Karpas-422 (cell line): ENCODE data around the gene PCDHGA1. TPM values are rescaled to one million over a fixed set of nuclear protein-coding genes. Genes with fewer than 3 reads are reported as not detected.

ENCODE experiments used
- DNase-seq: peaks from one replicate; pipeline ENCODE4 v3.0.0-alpha.2; 2015
- H2AFZ ChIP-seq: fragments of 200-600 bp; sonication (generic); 2 replicates; pipeline ENCODE4 v1.6.1; 2014; ENCODE audit warnings: antibody characterized with exemption, low read length, mixed read lengths
- H3K27ac ChIP-seq: fragments of 200-600 bp; sonication (generic); 2 replicates; pipeline ENCODE4 v1.5.1; 2014; ENCODE audit warnings: mild to moderate bottlenecking, low read length, moderate library complexity
- H3K27me3 ChIP-seq: fragments of 200-600 bp; sonication (generic); 2 replicates; pipeline ENCODE4 v1.6.1; 2014; ENCODE audit warnings: low read length, mixed read lengths
- H3K36me3 ChIP-seq: fragments of 200-600 bp; sonication (generic); 2 replicates; pipeline ENCODE4 v1.6.1; 2014; ENCODE audit warnings: low read length, mixed read lengths; ENCODE audit not compliant: insufficient read depth
- H3K4me1 ChIP-seq: fragments of 200-600 bp; sonication (generic); 2 replicates; pipeline ENCODE4 v1.6.1; 2014; ENCODE audit warnings: mild to moderate bottlenecking, low read length, mixed read lengths
- H3K4me2 ChIP-seq: fragments of 200-600 bp; sonication (generic); 2 replicates; pipeline ENCODE4 v1.6.1; 2014; ENCODE audit warnings: low read length, low read depth, mild to moderate bottlenecking; ENCODE audit not compliant: poor library complexity, severe bottlenecking
- H3K4me3 ChIP-seq: fragments of 200-600 bp; sonication (generic); 2 replicates; pipeline ENCODE4 v1.5.1; 2014; ENCODE audit warnings: mild to moderate bottlenecking, antibody characterized with exemption, low read length, mixed read lengths
- H3K79me2 ChIP-seq: fragments of 200-600 bp; sonication (generic); 2 replicates; pipeline ENCODE4 v1.6.1; 2014; ENCODE audit warnings: mild to moderate bottlenecking, low read length, mixed read lengths
- H3K9ac ChIP-seq: fragments of 200-600 bp; sonication (generic); 2 replicates; pipeline ENCODE4 v1.6.0; 2014; ENCODE audit warnings: low read length
- H3K9me2 ChIP-seq: fragments of 200-600 bp; sonication (generic), shearing (Covaris generic); replicated peaks from 2 replicates; pipeline ENCODE4 v1.6.0; 2014; ENCODE audit warnings: mild to moderate bottlenecking, low read length, moderate library complexity; ENCODE audit not compliant: insufficient read depth
- H3K9me3 ChIP-seq: fragments of 300-700, 200-600 bp; sonication (generic); 2 replicates; pipeline ENCODE4 v1.6.1; 2014; ENCODE audit warnings: low read length, mixed read lengths
- H4K20me1 ChIP-seq: fragments of 200-600 bp; sonication (generic); 2 replicates; pipeline ENCODE4 v1.6.1; 2014; ENCODE audit warnings: mild to moderate bottlenecking, antibody characterized with exemption, low read length, low read depth; ENCODE audit not compliant: insufficient read depth
- total RNA-seq: library from RNA; depleted of rRNA; stranded (reverse); fragments of >200 nt; shearing (Covaris generic); gene quantifications from 2 replicates; pipeline ENCODE4 v1.2.3, GENCODE V29; 2014; ENCODE audit warnings: low replicate concordance

The PCDHGA1 gene
- total RNA-seq, 1 experiment from 2014 or later: 0.48 TPM

DNA sequence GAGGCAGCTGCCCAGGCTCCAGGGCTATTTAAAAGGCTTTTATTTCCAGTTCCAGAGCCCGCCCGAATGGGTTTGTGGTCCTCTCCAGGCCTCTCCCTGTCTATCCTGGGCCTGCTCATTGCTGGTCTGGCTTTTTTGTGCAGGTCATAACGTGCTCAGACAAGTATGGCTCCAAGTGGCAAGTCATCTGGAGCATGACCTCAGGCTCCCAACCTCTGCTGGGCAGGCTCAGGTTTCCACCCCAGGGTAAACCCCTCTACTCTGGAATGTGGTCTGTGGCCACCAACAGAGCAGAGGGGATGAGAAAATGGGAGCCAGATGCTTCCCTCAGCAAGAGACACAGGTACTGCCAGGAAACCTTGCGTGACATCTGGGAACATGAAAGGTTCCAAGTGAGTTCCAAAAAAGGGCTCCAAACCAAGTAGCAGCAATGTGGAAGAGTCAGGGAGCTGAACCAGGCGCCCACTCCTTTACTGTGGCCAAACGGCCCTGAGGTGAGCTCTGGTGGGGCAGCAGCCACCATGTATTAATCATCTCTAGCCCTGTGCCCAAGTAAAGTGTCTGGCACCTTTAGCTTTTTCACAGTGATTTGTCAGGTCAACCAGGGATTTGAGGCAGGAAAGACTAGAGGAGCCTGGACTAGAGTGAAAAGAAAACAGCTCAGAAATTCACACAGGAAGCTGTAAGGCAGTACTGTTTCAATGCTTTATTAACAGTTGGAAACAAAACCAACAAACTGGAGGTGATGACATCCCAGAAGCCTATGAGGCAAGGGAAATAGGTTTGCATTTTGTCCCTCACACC, 184.2 kb downstream of the PCDHGA1 start:
- Histone ChIP-seq H3K27me3 (no peaks in the 10 kb centered on the region), H3K9me3 (no peaks in the 10 kb centered on the region), H4K20me1 (no peaks in the 10 kb centered on the region), H3K79me2 (no peaks in the 10 kb centered on the region), H3K9ac (peak overlapping the region; percentile 87), H3K27ac (peak overlapping the region; percentile 100), H3K9me2 (no peaks in the 10 kb centered on the region), H3K4me3 (peak overlapping the region; percentile 44; the same call in 1 of the 2 replicates), H3K36me3 (peaks cover 23% of the 10 kb centered on the region), H2AFZ (no peak overlapping the region), H3K4me1 (peaks cover 100% of the 10 kb centered on the region), H3K4me2 (peak overlapping the region; percentile 59)
- no peak for DNase-seq

GRCh38 chr5:141515141-141515540, 184.8 kb downstream of the PCDHGA1 start:
- H3K27ac ChIP-seq: peak overlapping the region; percentile 100
- no peaks in the 10 kb centered on the region for H3K27me3 ChIP-seq
- no peaks in the 10 kb centered on the region for H4K20me1 ChIP-seq
- H3K4me2 ChIP-seq: peak overlapping the region; percentile 59
- no peaks in the 10 kb centered on the region for H3K9me3 ChIP-seq
- H2AFZ ChIP-seq: no peak overlapping the region
- H3K4me3 ChIP-seq: peak overlapping the region; percentile 19; the same call in 1 of the 2 replicates
- no peaks in the 10 kb centered on the region for H3K79me2 ChIP-seq
- H3K9me2 ChIP-seq: no peaks in the 10 kb centered on the region
- peaks cover 100% of the 10 kb centered on the region for H3K4me1 ChIP-seq
- DNase-seq: peak; percentile 85
- peak overlapping the region; percentile 87 for H3K9ac ChIP-seq
- H3K36me3 ChIP-seq: peaks cover 28% of the 10 kb centered on the region

DNA sequence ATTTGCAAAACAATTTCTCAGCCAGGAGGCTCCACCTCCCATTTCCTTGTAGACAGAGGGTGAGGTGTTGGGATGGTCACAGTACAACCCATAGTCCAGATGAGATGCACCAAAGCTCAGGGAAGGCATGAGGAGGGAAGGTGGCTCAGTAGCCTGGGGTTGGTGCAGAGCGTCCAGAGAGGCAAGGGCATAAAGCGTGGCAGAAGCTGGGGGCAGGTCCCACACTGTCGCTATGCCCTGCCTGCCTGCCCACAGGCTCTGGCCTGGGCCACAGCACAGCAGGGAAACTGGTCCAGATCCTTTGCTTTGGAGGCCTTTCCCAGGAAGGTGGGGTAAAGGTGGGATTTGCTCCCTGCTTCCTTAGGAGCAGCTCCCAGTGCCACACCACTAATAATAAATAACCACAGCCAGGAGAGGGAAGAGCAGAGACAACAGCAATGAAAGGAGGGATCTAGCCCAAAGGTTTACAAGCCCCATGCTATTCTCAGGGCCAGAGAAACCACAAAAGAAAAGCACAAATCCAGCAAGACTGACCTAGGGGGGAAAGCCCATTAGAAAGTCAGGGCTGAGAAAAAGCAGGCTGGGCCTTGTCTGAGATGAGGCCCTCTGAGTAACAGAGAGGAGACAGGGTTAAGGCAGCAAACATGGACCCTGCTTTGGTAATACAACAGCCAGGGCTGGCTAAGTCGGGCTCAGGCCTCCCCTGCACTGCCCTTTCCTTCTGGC, 185.8 kb downstream of the PCDHGA1 start:
- Histone ChIP-seq H3K4me2 (peak overlapping the region; percentile 59), H3K9ac (peak overlapping the region; percentile 87), H3K4me3 (peak overlapping the region; percentile 19; the same call in 1 of the 2 replicates), H3K27ac (peak overlapping the region; percentile 100), H3K4me1 (peaks cover 99% of the 10 kb centered on the region), H3K9me2 (no peaks in the 10 kb centered on the region), H3K27me3 (no peaks in the 10 kb centered on the region), H3K36me3 (peaks cover 31% of the 10 kb centered on the region; the same call in 1 of the 2 replicates), H3K79me2 (no peaks in the 10 kb centered on the region), H4K20me1 (no peaks in the 10 kb centered on the region), H2AFZ (no peak overlapping the region), H3K9me3 (no peaks in the 10 kb centered on the region)
- DNase-seq: no peak

- no peaks in the 10 kb centered on the region for H3K27me3 ChIP-seq
- H3K4me2 ChIP-seq: peak overlapping the region; percentile 59
- peaks cover 99% of the 10 kb centered on the region for H3K4me1 ChIP-seq
- peak overlapping the region; percentile 87 for H3K9ac ChIP-seq
- H2AFZ ChIP-seq: no peak overlapping the region
- no peaks in the 10 kb centered on the region for H3K79me2 ChIP-seq
- H4K20me1 ChIP-seq: no peaks in the 10 kb centered on the region
- H3K9me2 ChIP-seq: no peaks in the 10 kb centered on the region
- H3K4me3 ChIP-seq: peak overlapping the region; percentile 19; the same call in 1 of the 2 replicates
- H3K36me3 ChIP-seq: peaks cover 34% of the 10 kb centered on the region
- H3K9me3 ChIP-seq: no peaks in the 10 kb centered on the region
- DNase-seq: no peak
- peak overlapping the region; percentile 100 for H3K27ac ChIP-seq
Observed at GRCh38 chr5:141516672-141517025, 186.3 kb downstream of the PCDHGA1 start.

DNA sequence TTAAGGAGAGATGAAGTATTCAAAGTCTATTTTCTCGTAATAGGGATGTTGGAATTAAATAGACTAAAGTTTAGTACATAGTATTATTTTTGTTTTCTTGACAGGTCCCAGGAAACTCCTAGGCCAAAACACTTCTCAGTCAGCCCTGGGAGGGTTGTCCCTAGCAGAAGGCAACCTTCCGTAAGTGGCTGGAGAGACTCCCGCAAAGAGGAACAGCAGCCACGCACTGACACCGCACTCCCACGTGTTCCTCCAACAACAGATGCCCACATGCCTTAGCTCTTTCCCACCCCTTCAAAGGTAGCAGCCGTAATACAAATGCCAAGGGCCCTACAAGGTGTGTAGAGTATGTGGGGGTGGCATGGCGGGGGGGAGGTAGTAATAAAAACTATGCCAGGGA, 187.0 kb downstream of the PCDHGA1 start:
- DNase-seq: no peak
- Histone ChIP-seq H3K4me2 (no peak overlapping the region), H4K20me1 (no peaks in the 10 kb centered on the region), H3K9me3 (no peaks in the 10 kb centered on the region), H2AFZ (no peak overlapping the region), H3K4me3 (no peak overlapping the region), H3K4me1 (peaks cover 99% of the 10 kb centered on the region), H3K9me2 (no peaks in the 10 kb centered on the region), H3K9ac (peak overlapping the region; percentile 87), H3K27ac (peak overlapping the region; percentile 100), H3K36me3 (peaks cover 36% of the 10 kb centered on the region), H3K27me3 (no peaks in the 10 kb centered on the region), H3K79me2 (no peaks in the 10 kb centered on the region)

DNA sequence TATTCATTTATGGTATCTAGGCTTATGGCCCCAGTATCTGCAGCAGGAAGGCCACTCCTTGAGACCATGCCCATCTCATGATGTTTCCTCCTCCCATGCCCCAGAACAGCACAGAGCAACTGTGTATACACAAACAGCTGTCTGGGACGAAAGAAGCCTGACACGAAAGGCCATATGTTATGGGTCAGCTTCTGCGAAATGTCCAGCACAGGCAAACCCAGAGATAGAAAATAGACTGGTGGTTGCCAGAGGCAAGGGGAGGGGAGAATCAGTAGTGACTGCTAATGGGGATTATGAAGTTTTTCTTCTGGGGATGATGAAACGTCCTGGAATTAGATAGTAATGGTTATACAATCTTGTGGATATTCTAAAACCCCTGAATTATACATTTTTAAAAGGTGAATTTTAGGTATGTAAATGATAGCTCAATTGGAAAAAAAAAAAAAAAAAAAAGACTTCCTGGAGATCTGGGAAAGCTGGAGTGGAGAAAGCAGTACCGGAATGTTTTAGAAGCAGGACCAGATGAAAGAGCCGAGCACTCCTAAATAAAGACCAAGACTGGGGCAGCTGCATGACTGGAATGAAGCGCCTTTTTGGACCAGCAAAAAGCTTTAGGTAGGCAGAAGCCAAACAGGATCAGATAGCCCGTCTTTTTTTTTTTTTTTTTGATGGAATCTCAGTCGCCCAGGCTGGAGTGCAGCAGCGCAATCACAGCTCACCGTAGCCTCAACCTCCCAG, 187.7 kb downstream of the PCDHGA1 start:
- DNase-seq: no peak
- peak overlapping the region; percentile 8 for H3K4me2 ChIP-seq
- H3K79me2 ChIP-seq: peaks cover 4% of the 10 kb centered on the region; the same call in 1 of the 2 replicates
- H3K36me3 ChIP-seq: peaks cover 44% of the 10 kb centered on the region
- no peaks in the 10 kb centered on the region for H3K27me3 ChIP-seq
- H3K9me2 ChIP-seq: no peaks in the 10 kb centered on the region
- no peak overlapping the region for H3K4me3 ChIP-seq
- H2AFZ ChIP-seq: no peak overlapping the region
- peak overlapping the region; percentile 100 for H3K27ac ChIP-seq
- no peaks in the 10 kb centered on the region for H4K20me1 ChIP-seq
- peak overlapping the region; percentile 28 for H3K9ac ChIP-seq
- H3K4me1 ChIP-seq: peaks cover 99% of the 10 kb centered on the region
- H3K9me3 ChIP-seq: no peaks in the 10 kb centered on the region

- Histone ChIP-seq H3K27me3 (no peaks in the 10 kb centered on the region), H2AFZ (no peak overlapping the region), H3K27ac (peak overlapping the region; percentile 100), H3K9me2 (no peaks in the 10 kb centered on the region), H3K9ac (no peak overlapping the region), H3K4me3 (no peak overlapping the region), H4K20me1 (no peaks in the 10 kb centered on the region), H3K9me3 (no peaks in the 10 kb centered on the region), H3K79me2 (peaks cover 7% of the 10 kb centered on the region; the same call in 1 of the 2 replicates), H3K36me3 (peaks cover 50% of the 10 kb centered on the region), H3K4me1 (peaks cover 99% of the 10 kb centered on the region), H3K4me2 (no peak overlapping the region)
- no peak for DNase-seq
Observed at GRCh38 chr5:141518618-141519015, 188.3 kb downstream of the PCDHGA1 start.
